A549 (cell line): ENCODE measurements around the gene ADAMTS20. TPM values are rescaled to one million over a fixed set of nuclear protein-coding genes. Genes with fewer than 3 reads are reported as not detected.

Experiments
- ATAC-seq, 2 experiments: fragments of 200-7000 bp in 1 of 2; fragments of >200 bp in 1 of 2; cut with Nextera tagmentation in 1 of 2; cut with Tn5 transposase in 1 of 2; 3 replicates each; pipeline versions ENCODE4 v1.8.0 to v1.9.1; 2018 to 2020; ENCODE audit warnings: mild to moderate bottlenecking in 1 of 2, moderate library complexity in 1 of 2
- CTCF ChIA-PET: fragments of 300-600 bp; sonication (Branson Sonifier 250); formaldehyde crosslinking; extraction: SDS; loops from one replicate; lab custom pipeline; 2021; ENCODE audit warnings: antibody characterized with exemption, inconsistent platforms; lab: Yijun Ruan, JAX
- POLR2A ChIA-PET: fragments of 350-600 bp; formaldehyde crosslinking; extraction: SDS; loops from one replicate; lab custom pipeline; 2021; ENCODE audit warnings: antibody characterized with exemption, inconsistent platforms; lab: Yijun Ruan, JAX
- DNase-seq, 2 experiments: peaks; one replicate each; pipeline versions ENCODE4 v3.0.0 to v3.0.0-alpha.2; 2011 to 2016; ENCODE audit warnings: low read depth in 1 of 2, low spot score in 1 of 2
- FAIRE-seq: peaks from 2 replicates; lab custom pipeline; 2011; peaks lifted over from hg19 to GRCh38; lab: Jason Lieb, UNC
- H3K27ac ChIP-seq, 2 experiments: fragments of >200 bp; sonication (Bioruptor Twin); formaldehyde crosslinking; 3 replicates each; pipeline ENCODE4 v1.5.1; 2016 to 2017
- H3K4me1 ChIP-seq: fragments of >200 bp; sonication (Bioruptor Twin); formaldehyde crosslinking; 3 replicates; pipeline ENCODE4 v1.6.1; 2016
- H3K4me2 ChIP-seq: fragments of >200 bp; sonication (Bioruptor Twin); formaldehyde crosslinking; 3 replicates; pipeline ENCODE4 v1.6.1; 2016
- H3K4me3 ChIP-seq: fragments of >200 bp; sonication (Bioruptor Twin); formaldehyde crosslinking; 3 replicates; pipeline ENCODE4 v1.5.1; 2016
- H3K9me3 ChIP-seq: fragments of >200 bp; sonication (Bioruptor Twin); formaldehyde crosslinking; 3 replicates; pipeline ENCODE4 v1.6.1; 2016
- BHLHE40 ChIP-seq: IDR thresholded peaks from 2 replicates; pipeline ENCODE4 v1.6.1; 2012; ENCODE audit warnings: low read depth, low read length, inconsistent platforms
- CBX2 ChIP-seq: fragments of 200-600 bp; sonication (generic); IDR thresholded peaks from 2 replicates; pipeline ENCODE4 v1.6.1; 2016; ENCODE audit warnings: low read depth, mild to moderate bottlenecking, borderline replicate concordance
- CBX8 ChIP-seq: fragments of 200-600 bp; sonication (generic); IDR thresholded peaks from 2 replicates; pipeline ENCODE4 v1.6.1; 2016
- CEBPB ChIP-seq, 2 experiments: fragments of >200 bp in 1 of 2; sonication (Bioruptor Twin) in 1 of 2; formaldehyde crosslinking in 1 of 2; IDR thresholded peaks; 2 replicates each; pipeline ENCODE4 v1.6.1; 2012 to 2016
- CHD2 ChIP-seq: fragments of 150-350 bp; IDR thresholded peaks from 2 replicates; pipeline ENCODE4 v1.6.1; 2014; ENCODE audit warnings: low read length; ENCODE audit not compliant: partially characterized antibody
- CHD4 ChIP-seq: fragments of 200-600 bp; sonication (generic); IDR thresholded peaks from 2 replicates; pipeline ENCODE4 v1.6.1; 2016; ENCODE audit warnings: antibody characterized with exemption, mild to moderate bottlenecking, borderline replicate concordance
- EHF ChIP-seq: fragments of 250-450 bp; sonication (Bioruptor Pico); IDR thresholded peaks from 2 replicates; pipeline ENCODE4 v1.5.0; 2020; ENCODE audit warnings: mild to moderate bottlenecking
- EP300 ChIP-seq, 2 experiments: fragments of >200 bp; sonication (Bioruptor Twin); formaldehyde crosslinking; IDR thresholded peaks; 2 replicates in 1 of 2; 3 replicates in 1 of 2; pipeline ENCODE4 v1.6.1; 2016 to 2017
- FOSB ChIP-seq: fragments of 250-450 bp; sonication (Bioruptor Pico); IDR thresholded peaks from 2 replicates; pipeline ENCODE4 v1.5.0; 2020; ENCODE audit warnings: mild to moderate bottlenecking, moderate library complexity
- FOSL2 ChIP-seq, 2 experiments: fragments of 450-650 bp in 1 of 2; fragments of >200 bp in 1 of 2; sonication (Bioruptor Twin) in 1 of 2; formaldehyde crosslinking; IDR thresholded peaks; 2 replicates each; pipeline versions ENCODE4 v1.5.0 to v1.6.1; 2016 to 2020; ENCODE audit warnings: mild to moderate bottlenecking in 1 of 2, moderate library complexity in 1 of 2
- HDAC2 ChIP-seq: fragments of 200-600 bp; sonication (generic); IDR thresholded peaks from 2 replicates; pipeline ENCODE4 v1.6.1; 2016
- HOXA7 ChIP-seq: fragments of 250-450 bp; sonication (Bioruptor Pico); IDR thresholded peaks from 2 replicates; pipeline ENCODE4 v1.5.0; 2020; ENCODE audit warnings: mild to moderate bottlenecking, moderate library complexity
- HOXB13 ChIP-seq: fragments of 250-450 bp; sonication (Bioruptor Pico); IDR thresholded peaks from 2 replicates; pipeline ENCODE4 v1.5.0; 2020; ENCODE audit warnings: low read depth, mild to moderate bottlenecking, moderate library complexity
- JUN ChIP-seq, 2 experiments: fragments of >200 bp; sonication (Bioruptor Twin); formaldehyde crosslinking; IDR thresholded peaks; 2 replicates in 1 of 2; 3 replicates in 1 of 2; pipeline ENCODE4 v1.6.1; 2016 to 2017
- MAFK ChIP-seq: fragments of 450-650 bp; IDR thresholded peaks from 2 replicates; pipeline ENCODE4 v1.6.1; 2014; ENCODE audit not compliant: partially characterized antibody
- MAZ ChIP-seq: fragments of 150-350 bp; IDR thresholded peaks from 2 replicates; pipeline ENCODE4 v1.6.1; 2014; ENCODE audit warnings: antibody characterized with exemption, low read depth, low read length, borderline replicate concordance
- MYC ChIP-seq: IDR thresholded peaks from 2 replicates; pipeline ENCODE4 v1.6.1; 2012; ENCODE audit warnings: mild to moderate bottlenecking, inconsistent platforms, low read length, improper control_type of control experiment, borderline replicate concordance
- NFE2L2 ChIP-seq: fragments of 150-350 bp; conservative IDR thresholded peaks from 2 replicates; pipeline ENCODE4 v1.6.1; 2014; ENCODE audit warnings: low read length
- NR3C1 ChIP-seq: fragments of >200 bp; sonication (Bioruptor Twin); formaldehyde crosslinking; IDR thresholded peaks from 3 replicates; pipeline ENCODE4 v1.6.1; 2017
- PBX3 ChIP-seq: IDR thresholded peaks from 2 replicates; pipeline ENCODE4 v1.6.1; 2012
- PHF8 ChIP-seq: fragments of 200-600 bp; sonication (generic); IDR thresholded peaks from 2 replicates; pipeline ENCODE4 v1.6.1; 2016; ENCODE audit warnings: low read depth, mild to moderate bottlenecking, antibody characterized with exemption, moderate library complexity, borderline replicate concordance
- RAD21 ChIP-seq, 2 experiments: fragments of >200 bp in 1 of 2; sonication (Bioruptor Twin) in 1 of 2; formaldehyde crosslinking in 1 of 2; IDR thresholded peaks in 1 of 2; conservative IDR thresholded peaks in 1 of 2; 2 replicates in 1 of 2; 3 replicates in 1 of 2; pipeline ENCODE4 v1.6.1; 2012 to 2018; ENCODE audit warnings: inconsistent platforms in 1 of 2
- RCOR1 ChIP-seq: fragments of 150-350 bp; IDR thresholded peaks from 2 replicates; pipeline ENCODE4 v1.6.1; 2014; ENCODE audit warnings: antibody characterized with exemption, low read length, low read depth
- REST ChIP-seq: fragments of 200-600 bp; sonication (generic); IDR thresholded peaks from 2 replicates; pipeline ENCODE4 v1.6.1; 2016; ENCODE audit warnings: antibody characterized with exemption, mild to moderate bottlenecking, moderate library complexity
- SMC3 ChIP-seq: fragments of >200 bp; sonication (Bioruptor Twin); formaldehyde crosslinking; IDR thresholded peaks from 3 replicates; pipeline ENCODE4 v1.6.1; 2018; ENCODE audit warnings: inconsistent platforms
- SREBF2 ChIP-seq: fragments of 450-650 bp; IDR thresholded peaks from 2 replicates; pipeline ENCODE4 v1.6.1; 2014; ENCODE audit warnings: mild to moderate bottlenecking, moderate library complexity
- ZC3H11A ChIP-seq: fragments of 450-650 bp; IDR thresholded peaks from 2 replicates; pipeline ENCODE4 v1.6.1; 2014; ENCODE audit warnings: antibody characterized with exemption, mild to moderate bottlenecking
- ZNF302 ChIP-seq: fragments of 250-450 bp; sonication (Bioruptor Pico); IDR thresholded peaks from 2 replicates; pipeline ENCODE4 v1.9.0; 2021; ENCODE audit warnings: inconsistent platforms, mild to moderate bottlenecking, moderate library complexity
- whole genome bisulfite sequencing: methylation state at CpG from one replicate; pipeline ENCODE4 v1.1.6; 2017; ENCODE audit errors: missing lambda C conversion rate; 5-methylcytosine and 5-hydroxymethylcytosine counted together
- polyA plus RNA-seq, 4 experiments: library from polyadenylated mRNA; depleted of rRNA in 3 of 4; stranded (reverse); fragments of >200 nt; fragmentation: RNase III in 1 of 4; extraction: RNeasy Plus Mini Kit Qiagen cat#74134 plus additional on column Dnase treatment in 1 of 4; gene quantifications; 2 replicates in 3 of 4; 3 replicates in 1 of 4; pipeline ENCODE4 v1.2.3, GENCODE V29; 2011 to 2017
- TF ChIP-seq, protein P1 (sequence below): IDR thresholded peaks from 2 replicates; pipeline ENCODE4 v1.6.1; 2012

Gene ADAMTS20
- polyA plus RNA-seq, 2 of the 4 experiments (the other 2 are of a cell fraction): not detected

DNA sequence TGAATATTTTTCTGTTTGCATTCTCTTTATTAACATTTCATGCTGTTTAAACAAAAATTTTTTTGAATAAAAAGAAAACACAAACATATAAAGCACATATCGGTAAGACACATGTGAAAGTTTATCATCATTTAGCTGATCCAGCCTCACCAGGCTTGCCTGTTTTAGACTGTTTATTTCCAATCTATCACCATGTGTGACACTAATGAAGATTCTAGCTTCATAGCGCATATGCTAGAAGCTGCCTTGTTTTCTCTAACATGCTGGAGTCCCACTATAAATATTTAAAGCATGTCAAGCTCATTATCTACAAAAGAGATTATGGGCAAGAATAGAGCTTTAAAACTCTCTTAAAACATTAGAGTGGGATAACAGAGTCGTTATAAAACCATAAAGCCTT is 25.4 kb upstream of the ADAMTS20 start:
- TF ChIP-seq REST: no peak
- TF ChIP-seq MYC: no peak
- TF ChIP-seq HDAC2: no peak
- no peak for TF ChIP-seq SREBF2
- no peak for TF ChIP-seq JUN (IDR thresholded peaks at IDR 0.05)
- TF ChIP-seq FOSL2 (IDR thresholded peaks at IDR 0.05): no peak
- no peak for TF ChIP-seq FOSL2 (CRISPR knock-in tag; IDR thresholded peaks at IDR 0.05)
- TF ChIP-seq HOXA7 (CRISPR knock-in tag): no peak
- TF ChIP-seq MAFK: no peak
- TF ChIP-seq ZNF302 (CRISPR knock-in tag): no peak
- no peak for TF ChIP-seq CHD4
- no peak for TF ChIP-seq SMC3
- TF ChIP-seq PHF8: no peak
- no peak for TF ChIP-seq CBX8
- no peak for TF ChIP-seq MAZ
- TF ChIP-seq RAD21 (conservative IDR thresholded peaks at IDR 0.05 in 1 of 2, IDR thresholded peaks at IDR 0.05 in 1 of 2): no peak
- TF ChIP-seq, protein P1, sequence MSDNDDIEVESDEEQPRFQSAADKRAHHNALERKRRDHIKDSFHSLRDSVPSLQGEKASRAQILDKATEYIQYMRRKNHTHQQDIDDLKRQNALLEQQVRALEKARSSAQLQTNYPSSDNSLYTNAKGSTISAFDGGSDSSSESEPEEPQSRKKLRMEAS: no peak
- TF ChIP-seq ZC3H11A: no peak
- TF ChIP-seq CBX2: no peak
- TF ChIP-seq, all 56 proteins: peak for 0

GRCh38 chr12:43576162-43576561 is 24.2 kb upstream of the ADAMTS20 start:
- WGBS: 1% methylated on average over 2 of the region's 2 CpGs
- H3K4me1 ChIP-seq: no peaks in the 10 kb centered on the region
- H3K27ac ChIP-seq: no peak overlapping the region
- no peaks in the 10 kb centered on the region for H3K9me3 ChIP-seq
- ChIA-PET POLR2A (no interaction called here), CTCF (no interaction called here)
- no peak overlapping the region for H3K4me3 ChIP-seq
- ATAC-seq: no peak
- FAIRE-seq: no peak
- DNase-seq: no peak
- TF ChIP-seq NFE2L2: no peak
- TF ChIP-seq EHF (CRISPR knock-in tag): no peak
- TF ChIP-seq CHD2: no peak
- no peak for TF ChIP-seq CEBPB (IDR thresholded peaks at IDR 0.05)
- no peak for TF ChIP-seq RCOR1
- no peak for TF ChIP-seq HOXA7 (CRISPR knock-in tag)
- TF ChIP-seq NR3C1: no peak
- TF ChIP-seq EP300 (IDR thresholded peaks at IDR 0.05): no peak
- no peak for TF ChIP-seq MAFK
- TF ChIP-seq PBX3: no peak
- no peak for TF ChIP-seq HOXB13 (CRISPR knock-in tag)
- TF ChIP-seq BHLHE40: no peak
- TF ChIP-seq ZC3H11A: no peak
- no peak for TF ChIP-seq FOSB
- H3K4me2 ChIP-seq: no peak overlapping the region

More for the DNA sequence above, 25.4 kb upstream of the ADAMTS20 start:
- ChIA-PET POLR2A (no interaction called here), CTCF (no interaction called here)
- Histone ChIP-seq H3K27ac (no peak overlapping the region), H3K4me2 (no peak overlapping the region), H3K9me3 (no peaks in the 10 kb centered on the region), H3K4me3 (no peak overlapping the region), H3K4me1 (no peaks in the 10 kb centered on the region)
- FAIRE-seq (no peak), ATAC-seq (no peak), DNase-seq (no peak)
- 44% methylated on average over 3 of the region's 3 CpGs for WGBS
